Stimulated activated CD8-positive, alpha-beta memory T cell treated with anti-CD3 and anti-CD28 coated beads, Interleukin-12 subunit alpha, Interleukin-12 subunit beta, amount 100 ng/mL, for 24 hours (primary cell): ENCODE data around the gene KRT77.
A peak's percentile ranks its signal among the peaks of the same experiment; 100 is the strongest.

Source experiments
- DNase-seq: peaks from one replicate; pipeline ENCODE4 v3.0.0-alpha.2; 2020; ENCODE audit errors: extremely low read depth

Gene KRT77

DNA sequence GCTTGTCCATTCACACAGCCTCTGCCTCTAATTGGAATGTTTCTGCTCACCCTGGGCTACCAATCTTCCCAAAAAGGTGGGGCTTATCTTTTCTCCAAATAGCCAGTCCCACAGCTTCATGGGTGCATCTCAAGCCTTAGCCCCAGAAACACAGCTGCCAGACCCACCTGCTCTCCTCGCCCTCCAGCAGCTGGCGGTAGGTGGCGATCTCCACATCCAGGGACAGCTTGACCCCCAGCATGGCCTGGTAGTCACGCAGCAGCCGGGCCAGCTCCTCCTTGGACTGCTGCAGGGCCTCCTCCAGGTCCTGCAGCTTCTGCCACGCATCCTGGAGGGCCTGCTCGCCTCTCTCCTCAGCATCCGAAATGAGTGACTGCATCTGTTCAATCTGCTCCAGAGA is 11.1 kb downstream of the KRT77 start:
- DNase-seq, result no peak

DNA sequence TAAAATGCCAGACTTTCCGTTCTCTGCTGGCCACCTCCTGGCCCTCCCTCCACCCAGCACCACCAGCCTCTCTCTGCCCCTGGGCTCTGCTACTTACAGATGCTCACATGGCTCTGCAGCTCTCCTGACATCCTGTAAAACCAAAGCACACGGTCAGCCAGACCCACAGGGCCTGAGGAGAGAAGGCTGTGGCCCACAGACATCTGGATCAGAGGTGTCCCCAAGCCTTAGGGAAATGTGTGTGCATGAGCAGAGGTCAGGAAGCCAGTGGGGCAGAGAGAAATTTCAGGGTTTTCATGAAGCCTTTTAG is 11.5 kb downstream of the KRT77 start:
- no peak for DNase-seq

DNA sequence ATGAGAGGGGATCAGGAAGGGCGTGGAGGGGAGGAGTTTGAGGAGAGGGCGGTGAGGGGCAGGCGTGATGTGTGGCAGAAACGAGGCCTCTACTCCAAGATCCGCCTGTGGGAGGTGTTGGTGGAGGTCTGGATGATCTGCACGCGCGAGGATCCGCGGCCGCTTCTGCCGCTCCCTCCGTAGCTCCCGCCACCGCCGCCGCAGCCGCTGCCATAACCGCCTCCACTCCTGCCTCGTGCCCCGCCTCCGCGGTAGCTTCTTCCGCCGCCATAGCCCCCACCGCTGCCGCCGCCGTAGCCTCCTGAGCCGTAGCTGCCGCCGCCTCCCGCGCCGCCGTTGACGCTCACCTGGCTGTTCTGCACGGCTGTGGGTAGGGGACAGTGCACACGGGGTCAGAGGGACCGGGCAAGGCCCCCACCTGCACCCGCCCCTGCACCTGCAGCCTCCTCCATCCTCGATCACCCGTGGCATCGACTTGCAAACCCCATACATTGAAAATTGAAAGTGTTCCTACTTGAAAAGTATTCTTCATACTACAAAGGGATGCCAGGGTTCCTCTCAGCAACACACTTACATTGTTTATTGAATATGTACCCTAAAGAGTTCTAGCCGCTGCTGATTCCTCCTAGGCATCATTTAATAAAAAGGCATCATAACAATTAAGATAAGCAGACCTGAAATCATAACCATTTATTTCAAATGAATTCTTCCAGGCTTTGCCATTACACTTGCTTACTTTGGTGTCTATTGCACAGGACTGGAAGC is 12.1 kb downstream of the KRT77 start:
- peak; percentile 20 for DNase-seq

DNA sequence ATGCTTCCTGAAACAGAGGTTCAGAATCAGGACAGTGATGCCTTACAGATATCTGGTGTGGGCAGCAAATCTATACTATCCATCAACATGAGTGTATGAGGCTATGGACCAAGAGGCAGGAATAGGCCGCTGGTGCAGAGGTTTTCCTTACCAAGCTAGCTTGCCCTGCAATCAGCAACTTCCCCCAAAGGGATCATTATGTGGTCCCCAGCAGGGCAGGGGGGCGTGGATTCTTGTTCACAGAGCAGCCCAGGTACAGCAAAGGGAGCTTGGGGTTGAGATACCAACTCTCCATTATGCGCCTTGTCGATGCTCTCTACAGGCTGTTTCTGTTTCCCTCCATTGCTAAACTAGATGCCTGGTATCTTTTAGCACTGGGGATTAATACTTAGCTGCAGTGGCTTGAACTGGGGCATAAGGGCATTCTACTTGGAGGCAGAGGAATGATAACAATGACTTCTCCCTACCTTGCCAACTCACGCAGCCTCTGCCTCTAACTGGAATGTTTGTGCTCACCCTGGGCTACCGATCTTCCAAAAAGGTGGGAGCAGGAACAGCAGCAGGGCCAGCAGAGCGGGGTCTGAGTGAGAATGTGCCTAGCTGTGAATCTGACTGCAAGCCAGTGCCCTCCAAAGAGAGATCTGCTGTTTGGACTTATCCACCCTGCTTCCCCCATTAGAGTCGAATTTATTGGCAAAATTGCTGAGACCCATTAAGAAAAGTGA is 12.8 kb downstream of the KRT77 start:
- DNase-seq, result no peak

DNA sequence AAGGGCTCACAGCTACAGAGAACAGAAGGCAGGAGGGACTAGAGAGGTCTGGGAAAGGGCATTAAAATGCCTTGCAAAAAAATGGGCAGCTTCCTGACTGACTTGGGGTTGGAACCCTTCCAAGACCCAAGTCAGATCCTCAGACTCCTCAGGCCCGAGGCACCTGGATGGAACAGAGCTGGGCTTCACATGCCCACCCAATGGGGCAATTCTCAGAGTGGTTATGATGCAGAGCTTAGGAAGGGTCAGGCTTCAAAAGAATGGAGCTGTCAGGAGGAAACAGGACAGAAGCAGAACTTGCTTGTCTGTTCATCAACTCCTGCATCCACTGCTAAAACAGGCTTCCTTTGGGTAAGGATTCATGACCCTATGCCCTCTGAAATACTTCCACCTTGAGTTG is 13.4 kb downstream of the KRT77 start:
- DNase-seq, result no peak

DNA sequence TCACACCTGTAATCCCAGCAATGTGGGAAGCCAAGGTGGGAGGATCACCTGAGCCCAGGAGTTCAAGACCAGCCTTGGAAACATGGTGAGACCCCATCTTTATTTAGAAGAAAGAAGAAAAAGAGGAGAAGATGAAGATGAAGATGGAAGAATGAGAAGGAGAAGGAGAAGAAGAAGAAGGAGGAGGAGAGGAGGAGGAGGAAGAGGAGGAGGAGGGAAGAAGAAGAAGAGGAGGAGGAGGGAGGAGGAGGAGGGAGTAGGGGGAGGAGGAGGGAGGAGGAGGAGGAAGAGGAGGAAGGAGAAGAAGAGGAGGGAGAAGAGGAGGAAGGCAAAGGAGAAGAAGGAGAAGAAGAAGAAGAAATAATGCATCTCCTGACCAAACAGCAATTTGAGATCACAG is 14.1 kb downstream of the KRT77 start:
- DNase-seq, result no peak

DNA sequence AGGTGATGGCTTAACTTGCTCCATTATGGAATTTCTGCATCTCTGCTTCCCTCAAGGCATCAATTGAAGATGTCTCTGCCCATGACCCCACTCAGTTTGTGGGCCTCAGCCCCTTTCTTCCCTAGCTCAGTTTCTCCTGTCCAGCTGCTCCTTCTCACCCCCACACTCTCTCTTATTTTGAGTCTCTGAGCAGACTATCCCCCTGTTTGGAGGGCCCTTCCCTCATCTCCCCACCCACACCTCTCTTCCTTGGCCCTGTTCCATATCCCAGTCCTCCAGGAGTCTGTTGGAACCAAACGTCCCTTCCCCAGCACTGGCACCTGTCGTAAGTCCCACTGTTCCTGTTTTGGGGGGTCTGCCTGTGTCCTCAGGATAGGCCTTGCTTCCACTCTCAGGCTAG is 14.8 kb downstream of the KRT77 start:
- no peak for DNase-seq

DNA sequence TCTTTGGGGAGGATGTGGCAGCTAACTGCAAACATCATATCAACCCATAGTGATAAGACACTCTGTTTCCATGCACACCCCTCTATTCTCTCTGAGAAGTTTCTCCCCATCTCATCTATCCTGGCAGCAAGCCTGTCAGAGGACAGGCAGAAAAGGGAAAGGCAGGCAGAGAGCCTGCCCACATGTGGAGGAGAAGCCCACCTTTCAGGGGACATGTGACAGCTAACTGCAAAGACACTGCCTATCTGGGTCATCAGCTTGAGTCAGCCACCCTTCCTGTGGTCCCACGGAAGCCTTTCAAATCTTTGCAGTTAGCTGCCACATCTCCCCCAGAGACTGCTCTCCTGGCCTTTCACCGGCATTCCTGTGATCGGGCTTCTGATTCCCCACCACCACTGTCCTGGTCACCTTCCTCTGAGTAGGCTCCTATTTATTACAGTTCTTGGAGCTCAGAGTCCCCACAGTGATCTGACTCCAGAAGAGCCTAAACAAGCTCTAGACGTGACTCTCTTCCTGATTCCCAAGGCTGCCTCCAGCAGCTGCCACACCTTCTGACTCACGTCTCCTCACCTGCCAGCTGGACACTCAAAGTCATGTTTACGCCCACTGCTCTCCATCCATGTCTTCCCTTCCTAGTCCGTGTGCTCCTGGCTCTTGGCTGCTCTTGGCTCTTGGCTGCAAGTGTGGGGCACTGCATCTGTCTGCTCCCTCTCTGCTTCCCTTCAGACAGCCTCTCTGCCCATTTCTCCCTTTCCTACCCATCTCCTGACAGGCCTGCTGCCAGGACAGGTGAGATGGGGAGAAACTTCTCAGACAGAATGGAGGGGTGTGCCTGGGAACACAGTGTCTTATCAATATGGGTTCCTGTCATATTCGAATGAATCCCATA is 15.6 kb downstream of the KRT77 start:
- DNase-seq, result no peak

DNA sequence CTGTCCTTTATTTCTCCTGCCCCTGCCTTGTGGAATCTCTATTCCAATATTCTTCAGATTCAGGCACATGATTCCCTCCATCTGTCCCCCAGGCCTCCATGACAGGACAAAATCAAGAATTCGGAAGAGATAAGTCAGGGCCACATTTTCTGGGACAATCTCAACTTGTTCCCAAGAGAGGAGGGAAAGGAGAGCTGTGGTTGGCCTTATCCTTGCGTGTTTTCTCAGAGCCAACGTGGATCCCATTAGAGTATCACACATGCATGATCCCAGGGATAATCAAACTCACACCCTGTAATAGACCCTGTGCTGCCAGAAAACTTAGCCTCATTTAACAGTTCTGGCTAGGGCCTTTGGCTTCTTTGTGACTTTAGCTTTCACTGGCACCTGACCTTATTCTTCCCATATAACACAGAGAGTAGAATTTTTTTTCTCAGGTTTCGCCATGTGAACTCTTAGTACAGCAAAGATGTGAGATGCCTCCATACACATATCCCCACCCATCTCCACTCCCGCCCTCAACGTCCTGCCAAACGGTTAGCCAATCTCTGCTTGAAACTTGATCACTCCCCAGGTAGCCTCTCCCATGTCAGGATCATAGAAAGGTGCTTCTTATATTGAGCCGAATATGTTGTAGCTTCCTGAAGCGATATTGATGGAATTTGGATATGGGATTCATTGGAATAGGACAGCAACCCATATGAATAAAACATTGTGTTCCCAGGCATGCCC is 16.4 kb downstream of the KRT77 start:
- no peak for DNase-seq

DNA sequence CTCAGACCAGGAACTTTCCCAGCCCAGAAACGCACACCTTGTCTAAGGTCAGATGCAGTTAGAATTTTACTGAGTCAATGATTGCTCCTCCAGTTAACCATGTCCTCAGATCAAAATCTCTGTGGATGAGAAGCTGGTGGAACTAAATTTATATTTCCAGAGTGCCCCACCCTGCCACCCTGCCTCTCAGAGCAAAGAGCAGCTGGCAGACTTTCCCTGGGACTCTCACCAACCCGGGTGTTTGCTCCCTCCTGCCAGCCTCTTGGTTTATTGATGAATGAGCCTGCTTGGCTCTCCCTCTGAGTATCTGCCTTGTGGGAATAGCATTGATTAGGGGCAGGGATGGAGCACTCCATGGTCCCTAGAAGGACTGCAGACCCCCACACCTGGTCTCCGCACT is 17.3 kb downstream of the KRT77 start:
- DNase-seq, result no peak

DNA sequence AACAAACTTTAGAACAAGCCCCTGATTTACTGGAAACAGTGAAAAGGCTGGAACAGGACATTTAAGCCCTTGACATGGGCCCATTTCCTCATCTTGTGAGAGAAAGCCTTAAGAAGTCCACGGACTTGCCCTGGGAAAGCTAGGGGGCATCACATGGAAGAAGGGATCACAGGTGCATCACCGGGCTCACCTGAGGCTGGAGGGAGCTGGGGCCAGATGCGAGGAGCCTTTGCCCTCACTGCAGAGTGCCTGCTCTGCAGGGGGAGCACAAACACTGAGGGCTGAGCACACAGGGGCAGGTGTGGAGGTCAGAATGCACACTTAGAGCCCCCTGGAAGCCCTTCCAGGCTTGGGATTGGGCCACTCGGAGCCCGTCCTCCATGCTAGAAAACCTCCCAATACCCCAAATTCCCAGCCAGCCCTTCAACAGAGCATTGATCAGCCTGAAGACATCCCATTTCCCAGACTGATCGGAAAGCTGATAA is 17.9 kb downstream of the KRT77 start:
- no peak for DNase-seq

DNA sequence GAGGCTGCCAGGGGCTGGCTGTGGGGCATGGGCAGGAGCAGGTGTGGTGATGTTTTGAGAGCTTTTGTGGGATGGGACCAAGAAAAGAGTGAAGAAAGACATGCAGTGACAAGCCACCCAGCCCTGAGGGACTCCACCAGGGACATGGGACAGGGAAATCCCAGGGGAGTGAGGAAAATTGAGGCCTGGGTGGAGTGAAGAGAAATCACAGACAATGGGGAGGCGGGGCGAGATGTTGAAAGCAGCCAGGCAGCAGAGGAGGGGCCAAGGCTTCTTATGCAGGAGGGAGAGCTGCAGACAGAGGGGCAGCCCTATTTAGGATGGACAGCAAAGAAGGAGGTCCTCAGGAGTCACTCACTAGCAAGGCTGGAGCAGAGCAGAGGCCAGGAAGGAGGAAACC is 18.9 kb downstream of the KRT77 start:
- DNase-seq, result no peak

DNA sequence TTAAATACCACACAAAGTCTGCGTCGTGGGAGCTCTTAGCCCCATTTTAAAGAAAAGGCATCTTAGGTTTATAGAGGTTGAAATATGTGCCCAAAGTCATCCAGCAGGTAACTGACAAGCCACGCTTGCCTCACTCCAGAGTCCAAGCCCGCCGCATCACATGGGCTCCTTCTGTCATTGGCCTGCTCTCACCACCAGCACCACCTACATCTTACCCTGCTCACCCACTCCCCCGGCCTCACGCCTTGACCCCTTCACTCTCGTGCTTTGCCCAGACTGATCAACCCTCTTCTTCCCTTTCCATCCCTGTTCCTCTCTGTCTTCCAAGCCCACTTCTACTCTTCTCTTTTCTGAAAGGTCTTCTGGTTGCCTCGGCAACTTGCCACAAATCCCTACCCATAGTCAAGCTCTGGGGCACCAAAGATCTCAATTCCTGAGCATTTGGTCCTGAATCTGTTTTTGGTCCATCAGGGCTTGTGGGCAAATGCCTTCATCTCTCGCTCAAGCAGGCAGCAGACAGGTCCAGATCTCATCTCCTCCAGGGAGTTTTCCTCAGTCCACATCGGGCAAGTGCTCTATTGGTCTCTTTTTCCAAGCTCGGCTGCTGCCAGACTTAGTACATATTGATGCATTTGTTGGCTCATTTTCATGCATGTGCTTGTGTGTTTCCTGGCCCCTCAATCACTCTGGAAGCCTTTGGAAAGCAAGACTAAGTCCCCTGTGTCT is 19.6 kb downstream of the KRT77 start:
- DNase-seq, result no peak

DNA sequence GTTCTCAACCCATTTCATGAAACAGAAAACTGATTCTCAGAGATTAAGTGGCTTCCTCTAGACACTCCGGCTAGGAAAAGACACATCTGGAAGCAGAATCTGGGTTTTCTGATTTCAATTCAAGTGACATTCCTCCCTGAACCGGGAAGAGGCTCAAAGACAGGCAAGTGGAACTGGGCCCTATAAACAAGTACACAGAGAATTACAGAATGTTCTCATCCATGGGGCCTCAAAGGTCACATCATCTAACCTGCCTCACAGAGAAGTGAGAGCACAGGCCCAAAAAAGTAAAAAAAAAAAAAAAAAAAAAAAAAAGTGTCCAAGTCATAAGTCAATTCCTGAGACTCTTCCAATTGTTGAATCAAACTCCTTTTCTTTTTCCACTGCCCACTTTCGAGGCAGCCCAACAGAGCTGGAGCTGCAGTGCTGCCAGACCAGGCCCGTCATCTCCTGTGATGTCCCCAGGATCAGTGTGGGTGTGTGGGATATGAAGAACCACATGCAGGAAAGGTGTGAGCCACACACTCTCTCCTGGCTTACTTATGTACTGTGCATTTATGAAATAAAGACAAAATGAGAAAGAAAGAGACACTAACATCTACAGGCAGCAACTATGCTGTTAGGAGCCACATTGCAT is 20.3 kb downstream of the KRT77 start:
- no peak for DNase-seq

DNA sequence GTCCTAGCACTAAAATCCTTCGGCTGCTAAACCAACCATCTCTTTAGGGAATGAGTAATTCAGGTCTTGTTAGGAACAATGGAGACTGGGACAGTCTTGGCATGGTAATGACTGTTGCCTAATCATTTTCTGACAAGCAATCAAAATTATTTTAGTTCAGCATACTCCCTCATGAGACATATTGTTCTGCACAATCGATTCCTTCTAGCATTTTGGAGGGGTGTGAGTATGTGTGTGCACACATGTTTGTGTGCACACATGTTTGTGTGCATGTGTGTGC is 21.0 kb downstream of the KRT77 start:
- DNase-seq, result no peak

DNA sequence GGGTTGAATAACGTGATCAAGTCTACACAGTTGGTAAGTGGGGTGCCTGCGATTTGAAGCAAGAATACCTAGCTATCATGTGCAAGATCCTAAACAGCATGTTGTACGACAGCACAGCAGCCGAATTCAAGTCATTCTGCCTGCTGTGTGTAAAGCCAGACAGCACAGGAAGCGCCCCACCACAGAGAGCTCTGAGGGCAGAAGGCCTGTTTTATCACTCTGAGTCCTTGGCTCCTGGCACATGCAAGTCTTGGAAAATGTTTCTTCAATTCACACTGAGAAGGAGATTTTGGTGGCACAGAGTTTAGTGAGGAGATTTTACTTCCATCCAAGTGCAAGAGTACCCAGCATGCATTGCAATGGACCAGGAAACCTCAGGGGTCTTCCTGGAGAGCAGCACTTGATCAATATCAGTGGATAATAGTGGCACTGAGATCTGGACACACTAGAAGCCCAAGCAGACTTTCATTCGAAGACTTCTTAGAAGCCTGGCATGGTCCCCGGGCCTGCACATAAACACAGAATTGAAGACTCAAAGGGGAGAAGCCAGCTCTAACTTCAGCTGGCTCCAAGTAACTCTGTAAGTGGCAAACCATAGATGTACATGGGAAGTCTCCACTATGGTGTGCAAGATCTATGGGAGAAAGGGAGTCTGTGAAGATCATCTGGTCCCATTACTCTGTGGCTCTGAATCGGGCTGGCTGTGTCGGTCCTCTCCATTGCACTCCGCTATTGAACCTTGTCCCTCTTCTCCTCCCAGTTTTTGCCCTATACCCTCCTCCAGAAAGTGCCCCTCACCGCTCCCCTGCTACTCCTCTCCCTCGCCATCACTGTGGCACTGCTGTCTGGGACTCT is 21.6 kb downstream of the KRT77 start:
- no peak for DNase-seq

DNA sequence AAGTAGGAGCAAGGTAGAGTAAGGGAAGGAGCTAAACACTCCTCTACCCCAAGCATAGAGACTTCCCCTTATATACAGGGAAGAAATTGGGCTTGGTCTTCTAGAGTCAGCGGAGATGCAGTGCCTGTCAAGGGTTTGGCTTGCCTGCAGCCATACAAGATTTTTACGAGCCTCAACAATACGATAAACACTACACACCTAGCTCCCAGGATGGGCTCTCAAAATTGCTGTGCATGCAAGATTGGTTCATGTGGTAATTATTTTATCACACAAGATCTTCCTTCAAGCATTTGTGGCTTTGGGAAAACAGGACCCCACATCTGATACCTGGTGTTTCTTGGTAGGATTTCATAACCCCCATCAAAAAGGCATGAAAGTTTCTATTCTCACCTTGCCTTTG is 23.0 kb downstream of the KRT77 start, which contains the start of gene KRT1:
TSS of gene KRT1 (minus strand) at position 45 of the 400 bp plus-strand sequence. CDS start 59 bp downstream, outside the sequence.
- DNase-seq, result no peak

DNA sequence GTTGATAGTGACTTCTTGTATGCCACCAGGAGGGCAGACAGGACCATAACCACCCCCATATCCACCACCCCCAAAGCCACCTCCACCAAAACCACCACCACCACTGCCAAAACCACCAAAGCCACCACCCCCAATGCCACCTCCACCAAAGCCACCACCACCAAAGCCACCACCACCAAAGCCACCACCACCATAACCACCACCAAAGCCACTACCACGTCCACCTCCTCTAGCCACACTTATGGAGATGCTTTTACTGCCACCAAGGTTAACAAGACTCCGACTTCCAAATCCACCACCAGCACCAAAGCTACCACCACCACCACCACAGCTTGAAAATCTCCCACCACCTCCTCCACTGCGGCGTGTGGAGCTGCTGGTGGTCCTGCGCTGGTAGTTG is 23.4 kb downstream of the KRT77 start:
- no peak for DNase-seq

DNA sequence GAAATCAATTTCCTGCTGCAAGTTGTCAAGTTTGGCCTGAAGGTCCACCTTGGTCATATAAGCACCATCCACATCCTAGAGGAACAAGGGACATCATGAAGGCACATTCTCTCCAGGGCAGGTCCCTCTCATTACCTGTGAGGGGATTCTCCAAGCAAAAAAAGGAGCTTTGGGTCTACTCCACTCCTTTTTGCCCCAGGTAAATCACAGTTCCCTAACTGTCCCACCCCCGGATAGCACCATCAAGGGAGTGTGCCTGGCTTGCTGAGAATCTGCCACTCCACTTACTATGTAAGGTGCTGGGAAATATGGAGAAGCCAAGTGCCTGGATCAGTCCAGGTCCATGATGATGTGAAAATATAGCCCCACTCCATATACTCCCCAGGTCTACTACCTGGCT is 25.7 kb downstream of the KRT77 start:
- DNase-seq, result no peak

DNA sequence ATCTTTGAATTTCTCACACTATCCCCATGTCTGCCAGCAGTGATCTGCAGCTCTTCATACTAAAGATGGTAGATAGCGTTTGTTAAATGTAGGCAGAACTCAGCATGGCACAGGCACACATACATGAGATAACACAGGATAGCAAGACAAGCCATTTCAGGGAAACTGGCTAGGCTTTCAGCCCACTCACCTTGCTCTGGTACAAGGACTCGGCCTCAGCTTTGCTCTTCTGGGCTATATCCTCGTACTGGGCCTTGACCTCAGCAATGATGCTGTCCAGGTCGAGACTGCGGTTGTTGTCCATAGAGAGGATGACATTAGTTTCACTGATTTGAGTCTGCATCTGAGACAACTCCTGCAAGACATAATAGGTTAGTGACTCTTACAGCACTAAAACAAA is 26.2 kb downstream of the KRT77 start:
- DNase-seq, result no peak
